Liver (tissue), 9 donors: ENCODE data around the gene MTMR2. TPM values are rescaled to one million over a fixed set of nuclear protein-coding genes. Genes with fewer than 3 reads are reported as not detected.

Source experiments
- DNase-seq: peaks from one replicate; pipeline ENCODE4 v3.0.0-alpha.2; 2017; ENCODE audit warnings: low spot score
- H3K27ac ChIP-seq, 2 donors: one replicate each; pipeline ENCODE4 v1.7.0; 2013; ENCODE audit warnings: inconsistent platforms in 2 of 2, low read length in 2 of 2, control low read depth in 1 of 2, low read depth in 1 of 2, mild to moderate bottlenecking in 1 of 2
- H3K27me3 ChIP-seq, 4 donors: one replicate each; pipeline versions ENCODE4 v1.6.1 to v1.7.0; 2013; ENCODE audit warnings: low read length in 3 of 4, inconsistent platforms in 1 of 4, mild to moderate bottlenecking in 1 of 4, moderate library complexity in 1 of 4; ENCODE audit not compliant: control insufficient read depth in 4 of 4, insufficient read depth in 4 of 4
- H3K36me3 ChIP-seq, 4 donors: one replicate each; pipeline versions ENCODE4 v1.6.1 to v1.7.0; 2013; ENCODE audit warnings: low read length in 3 of 4, mild to moderate bottlenecking in 3 of 4, low read depth in 1 of 4, moderate library complexity in 1 of 4; ENCODE audit not compliant: control insufficient read depth in 4 of 4, insufficient read depth in 3 of 4
- H3K4me1 ChIP-seq, 4 donors: one replicate each; pipeline versions ENCODE4 v1.6.1 to v1.7.0; 2013; ENCODE audit warnings: low read length in 3 of 4, mild to moderate bottlenecking in 3 of 4, moderate library complexity in 1 of 4; ENCODE audit not compliant: control insufficient read depth in 4 of 4, insufficient read depth in 4 of 4
- H3K4me3 ChIP-seq, 3 donors: one replicate each; pipeline versions ENCODE4 v1.6.1 to v1.7.0; 2013; ENCODE audit warnings: low read length in 3 of 3, control low read depth in 1 of 3, low read depth in 1 of 3, mild to moderate bottlenecking in 1 of 3
- H3K9ac ChIP-seq, 2 donors: one replicate each; pipeline ENCODE4 v1.7.0; 2013; ENCODE audit warnings: low read length in 2 of 2, mild to moderate bottlenecking in 2 of 2, moderate library complexity in 2 of 2, control low read depth in 1 of 2, low read depth in 1 of 2
- H3K9me3 ChIP-seq, 4 donors: one replicate each; pipeline versions ENCODE4 v1.6.1 to v1.7.0; 2013; ENCODE audit warnings: low read length in 3 of 4; ENCODE audit not compliant: control insufficient read depth in 4 of 4
- EGR1 ChIP-seq, 2 donors: IDR thresholded peaks; 2 replicates each; pipeline ENCODE4 v1.6.1; 2016 to 2018; ENCODE audit warnings: antibody characterized with exemption in 2 of 2, low read depth in 2 of 2
- FOXA2 ChIP-seq: IDR thresholded peaks from 2 replicates; pipeline ENCODE4 v1.6.1; 2016; ENCODE audit warnings: antibody characterized with exemption
- GABPA ChIP-seq, 2 donors: IDR thresholded peaks in 1 of 2; conservative IDR thresholded peaks in 1 of 2; 2 replicates each; pipeline ENCODE4 v1.6.1; 2016; ENCODE audit warnings: antibody characterized with exemption in 2 of 2, mild to moderate bottlenecking in 1 of 2, moderate library complexity in 1 of 2
- HNF4A ChIP-seq, 2 donors: conservative IDR thresholded peaks; 2 replicates each; pipeline ENCODE4 v1.6.1; 2016; ENCODE audit warnings: antibody characterized with exemption in 2 of 2, mild to moderate bottlenecking in 2 of 2
- HNF4G ChIP-seq: IDR thresholded peaks from 2 replicates; pipeline ENCODE4 v1.6.1; 2016; ENCODE audit warnings: antibody characterized with exemption
- NR2F2 ChIP-seq: IDR thresholded peaks from 2 replicates; pipeline ENCODE4 v1.6.1; 2016; ENCODE audit warnings: antibody characterized with exemption
- RAD21 ChIP-seq, 2 donors: IDR thresholded peaks; 2 replicates each; pipeline ENCODE4 v1.6.1; 2016; ENCODE audit warnings: antibody characterized with exemption in 2 of 2, mild to moderate bottlenecking in 2 of 2
- RXRA ChIP-seq, 2 donors: IDR thresholded peaks; 2 replicates each; pipeline ENCODE4 v1.6.1; 2017 to 2018; ENCODE audit warnings: antibody characterized with exemption in 2 of 2, mild to moderate bottlenecking in 1 of 2
- SP1 ChIP-seq: IDR thresholded peaks from 2 replicates; pipeline ENCODE4 v1.6.1; 2018; ENCODE audit warnings: antibody characterized with exemption, mild to moderate bottlenecking
- TAF1 ChIP-seq: conservative IDR thresholded peaks from 2 replicates; pipeline ENCODE4 v1.6.1; 2016; ENCODE audit warnings: antibody characterized with exemption, mild to moderate bottlenecking
- YY1 ChIP-seq: IDR thresholded peaks from 2 replicates; pipeline ENCODE4 v1.6.1; 2016; ENCODE audit warnings: antibody characterized with exemption, mild to moderate bottlenecking
- WGBS: extraction: QIAGEN DNeasy Blood & Tissue Kit; methylation state at CpG from one replicate; pipeline ENCODE4 v1.1.7; 2013; 5-methylcytosine and 5-hydroxymethylcytosine counted together
- polyA plus RNA-seq, 2 donors: library from polyadenylated mRNA; stranded (reverse) in 1 of 2; unstranded in 1 of 2; fragments of 200-250 nt in 1 of 2; fragments of >200 nt in 1 of 2; fragmentation: Nextera tagmentation in 1 of 2; extraction: Ambion mirVana in 1 of 2; gene quantifications; one replicate each; pipeline versions ENCODE4 v1.2.1 to v1.2.3, GENCODE V29; 2013 to 2015
- total RNA-seq, 2 donors: library from RNA; depleted of rRNA; stranded (reverse); fragments of >200 nt; gene quantifications; one replicate each; pipeline ENCODE4 v1.2.3, GENCODE V29; 2014
- TF ChIP-seq, protein P1 (sequence below): IDR thresholded peaks from 2 replicates; pipeline ENCODE4 v1.6.1; 2016; ENCODE audit warnings: antibody characterized with exemption, mild to moderate bottlenecking
- TF ChIP-seq, protein P2 (sequence below): IDR thresholded peaks from 2 replicates; pipeline ENCODE4 v1.6.1; 2016; ENCODE audit warnings: antibody characterized with exemption
- TF ChIP-seq, protein P3 (sequence below): IDR thresholded peaks from 2 replicates; pipeline ENCODE4 v1.6.1; 2016; ENCODE audit warnings: antibody characterized with exemption
- donor health status: healthy.
- donor health status: healthy.
- donor health status: healthy.
- donor health status: healthy.
- donor health status: healthy.

Gene MTMR2
- total and polyA plus RNA-seq, 4 donors: 2.0 to 9.5 (median 3.1) TPM

DNA sequence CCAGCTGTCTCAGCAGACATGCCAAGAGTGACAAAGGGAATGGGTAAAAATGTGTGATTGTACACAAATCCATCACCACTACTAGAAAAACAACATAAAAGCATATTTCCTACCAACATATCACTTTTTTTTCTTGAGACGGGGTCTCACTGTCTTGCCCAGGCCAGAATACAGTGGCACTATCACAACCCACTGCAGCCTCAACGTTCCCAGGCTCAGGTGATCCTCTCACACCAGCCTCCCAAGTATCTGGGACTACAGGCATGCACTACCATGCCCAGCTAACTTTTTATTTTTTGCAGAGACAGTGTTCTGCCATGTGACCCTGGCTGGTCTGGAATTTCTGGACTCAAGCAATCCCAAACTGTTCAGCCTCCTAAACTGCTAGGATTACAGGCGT lies 5.2 kb downstream of the MTMR2 start:
- DNase-seq: no peak
- H3K9me3 ChIP-seq: no peaks in the 10 kb centered on the region
- no peak overlapping the region for H3K27ac ChIP-seq
- no peak overlapping the region for H3K4me3 ChIP-seq
- no peak overlapping the region for H3K9ac ChIP-seq
- peaks cover 2 to 8% (median 6%) of the 10 kb centered on the region in 4 donors for H3K4me1 ChIP-seq
- WGBS: 91% methylated on average over 3 of the region's 3 CpGs
- no peaks in the 10 kb centered on the region for H3K36me3 ChIP-seq
- H3K27me3 ChIP-seq: no peaks in the 10 kb centered on the region
- TF ChIP-seq EGR1 (IDR thresholded peaks at IDR 0.05; ENCODE audit: low read depth in 2 of 2) (no peak), NR2F2 (no peak)

DNA sequence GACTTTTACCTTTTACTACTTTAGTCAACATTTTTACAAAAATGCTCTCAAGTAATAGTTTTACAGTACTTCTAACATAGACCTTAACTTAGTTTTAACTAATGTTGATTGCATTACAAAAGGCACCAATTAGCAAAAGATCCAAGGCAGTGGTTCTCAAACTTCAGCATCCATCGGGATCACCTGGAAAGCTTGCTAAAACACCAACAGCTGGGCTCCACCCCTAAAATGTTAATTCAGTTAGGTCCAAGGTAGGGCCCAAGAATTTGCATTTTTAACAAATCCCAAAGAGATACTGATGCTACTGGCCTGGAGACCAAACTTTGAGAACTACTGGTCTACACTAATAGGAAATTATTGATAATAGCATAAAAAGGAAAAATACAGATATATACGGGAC lies 5.9 kb downstream of the MTMR2 start:
- H3K9me3 ChIP-seq: no peaks in the 10 kb centered on the region
- 76% methylated on average over 2 of the region's 2 CpGs for WGBS
- H3K9ac ChIP-seq: no peak overlapping the region
- TF ChIP-seq FOXA2: no peak
- TF ChIP-seq HNF4A (conservative IDR thresholded peaks at IDR 0.05): no peak
- TF ChIP-seq, protein P1, sequence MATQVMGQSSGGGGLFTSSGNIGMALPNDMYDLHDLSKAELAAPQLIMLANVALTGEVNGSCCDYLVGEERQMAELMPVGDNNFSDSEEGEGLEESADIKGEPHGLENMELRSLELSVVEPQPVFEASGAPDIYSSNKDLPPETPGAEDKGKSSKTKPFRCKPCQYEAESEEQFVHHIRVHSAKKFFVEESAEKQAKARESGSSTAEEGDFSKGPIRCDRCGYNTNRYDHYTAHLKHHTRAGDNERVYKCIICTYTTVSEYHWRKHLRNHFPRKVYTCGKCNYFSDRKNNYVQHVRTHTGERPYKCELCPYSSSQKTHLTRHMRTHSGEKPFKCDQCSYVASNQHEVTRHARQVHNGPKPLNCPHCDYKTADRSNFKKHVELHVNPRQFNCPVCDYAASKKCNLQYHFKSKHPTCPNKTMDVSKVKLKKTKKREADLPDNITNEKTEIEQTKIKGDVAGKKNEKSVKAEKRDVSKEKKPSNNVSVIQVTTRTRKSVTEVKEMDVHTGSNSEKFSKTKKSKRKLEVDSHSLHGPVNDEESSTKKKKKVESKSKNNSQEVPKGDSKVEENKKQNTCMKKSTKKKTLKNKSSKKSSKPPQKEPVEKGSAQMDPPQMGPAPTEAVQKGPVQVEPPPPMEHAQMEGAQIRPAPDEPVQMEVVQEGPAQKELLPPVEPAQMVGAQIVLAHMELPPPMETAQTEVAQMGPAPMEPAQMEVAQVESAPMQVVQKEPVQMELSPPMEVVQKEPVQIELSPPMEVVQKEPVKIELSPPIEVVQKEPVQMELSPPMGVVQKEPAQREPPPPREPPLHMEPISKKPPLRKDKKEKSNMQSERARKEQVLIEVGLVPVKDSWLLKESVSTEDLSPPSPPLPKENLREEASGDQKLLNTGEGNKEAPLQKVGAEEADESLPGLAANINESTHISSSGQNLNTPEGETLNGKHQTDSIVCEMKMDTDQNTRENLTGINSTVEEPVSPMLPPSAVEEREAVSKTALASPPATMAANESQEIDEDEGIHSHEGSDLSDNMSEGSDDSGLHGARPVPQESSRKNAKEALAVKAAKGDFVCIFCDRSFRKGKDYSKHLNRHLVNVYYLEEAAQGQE: no peak
- no peak for TF ChIP-seq RXRA (IDR thresholded peaks at IDR 0.05)
- TF ChIP-seq NR2F2: no peak
- TF ChIP-seq TAF1: no peak
- no peak for TF ChIP-seq SP1
- TF ChIP-seq EGR1 (IDR thresholded peaks at IDR 0.05; ENCODE audit: low read depth in 2 of 2): no peak
- no peak for TF ChIP-seq GABPA (IDR thresholded peaks at IDR 0.05 in 1 of 2, conservative IDR thresholded peaks at IDR 0.05 in 1 of 2)
- no peak for TF ChIP-seq YY1
- no peak for TF ChIP-seq RAD21 (IDR thresholded peaks at IDR 0.05)
- TF ChIP-seq, protein P2, sequence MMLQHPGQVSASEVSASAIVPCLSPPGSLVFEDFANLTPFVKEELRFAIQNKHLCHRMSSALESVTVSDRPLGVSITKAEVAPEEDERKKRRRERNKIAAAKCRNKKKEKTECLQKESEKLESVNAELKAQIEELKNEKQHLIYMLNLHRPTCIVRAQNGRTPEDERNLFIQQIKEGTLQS: no peak
- TF ChIP-seq, protein P3, sequence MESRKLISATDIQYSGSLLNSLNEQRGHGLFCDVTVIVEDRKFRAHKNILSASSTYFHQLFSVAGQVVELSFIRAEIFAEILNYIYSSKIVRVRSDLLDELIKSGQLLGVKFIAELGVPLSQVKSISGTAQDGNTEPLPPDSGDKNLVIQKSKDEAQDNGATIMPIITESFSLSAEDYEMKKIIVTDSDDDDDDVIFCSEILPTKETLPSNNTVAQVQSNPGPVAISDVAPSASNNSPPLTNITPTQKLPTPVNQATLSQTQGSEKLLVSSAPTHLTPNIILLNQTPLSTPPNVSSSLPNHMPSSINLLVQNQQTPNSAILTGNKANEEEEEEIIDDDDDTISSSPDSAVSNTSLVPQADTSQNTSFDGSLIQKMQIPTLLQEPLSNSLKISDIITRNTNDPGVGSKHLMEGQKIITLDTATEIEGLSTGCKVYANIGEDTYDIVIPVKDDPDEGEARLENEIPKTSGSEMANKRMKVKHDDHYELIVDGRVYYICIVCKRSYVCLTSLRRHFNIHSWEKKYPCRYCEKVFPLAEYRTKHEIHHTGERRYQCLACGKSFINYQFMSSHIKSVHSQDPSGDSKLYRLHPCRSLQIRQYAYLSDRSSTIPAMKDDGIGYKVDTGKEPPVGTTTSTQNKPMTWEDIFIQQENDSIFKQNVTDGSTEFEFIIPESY: no peak
- TF ChIP-seq HNF4G: no peak
- no peak for DNase-seq
- no peaks in the 10 kb centered on the region for H3K27me3 ChIP-seq
- peaks cover under 1 to 2% (median 1%) of the 10 kb centered on the region in 4 donors for H3K4me1 ChIP-seq
- H3K4me3 ChIP-seq: no peak overlapping the region
- H3K27ac ChIP-seq: no peak overlapping the region
- no peaks in the 10 kb centered on the region for H3K36me3 ChIP-seq
